Astrocyte (in vitro differentiated cells and primary cell): ENCODE measurements around the gene GLRB. TPM values are rescaled to one million over a fixed set of nuclear protein-coding genes. Genes with fewer than 3 reads are reported as not detected.

Experiments used
- DNase-seq: peaks from one replicate; pipeline ENCODE4 v3.0.0-alpha.2; 2010; ENCODE audit warnings: low read depth
- FAIRE-seq: peaks from 2 replicates; lab custom pipeline; 2011; peaks lifted over from hg19 to GRCh38; lab: Jason Lieb, UNC
- H2AFZ ChIP-seq: 2 replicates; pipeline ENCODE4 v1.6.0; 2012; ENCODE audit warnings: low read depth, low read length, inconsistent platforms
- H3K27ac ChIP-seq: 2 replicates; pipeline ENCODE4 v1.5.1; 2011; ENCODE audit warnings: low read depth, low read length, inconsistent platforms
- H3K27me3 ChIP-seq: 2 replicates; pipeline ENCODE4 v1.6.0; 2011; ENCODE audit warnings: low read length, inconsistent platforms; ENCODE audit not compliant: insufficient read depth
- H3K36me3 ChIP-seq: 2 replicates; pipeline ENCODE4 v1.5.1; 2011; ENCODE audit warnings: low read length, inconsistent platforms; ENCODE audit not compliant: insufficient read depth
- H3K4me1 ChIP-seq: 2 replicates; pipeline ENCODE4 v1.5.1; 2011; ENCODE audit warnings: low read length, inconsistent platforms; ENCODE audit not compliant: insufficient read depth
- H3K4me2 ChIP-seq: 2 replicates; pipeline ENCODE4 v1.6.0; 2012; ENCODE audit warnings: low read length, inconsistent platforms
- H3K4me3 ChIP-seq: 2 replicates; pipeline ENCODE4 v1.5.1; 2011; ENCODE audit warnings: low read depth, mild to moderate bottlenecking, low read length, inconsistent platforms; ENCODE audit not compliant: insufficient read depth
- H3K79me2 ChIP-seq: 2 replicates; pipeline ENCODE4 v1.6.0; 2012; ENCODE audit warnings: mild to moderate bottlenecking, low read length, inconsistent platforms; ENCODE audit not compliant: insufficient read depth
- H3K9ac ChIP-seq: 2 replicates; pipeline ENCODE4 v1.6.0; 2012; ENCODE audit warnings: mild to moderate bottlenecking, low read length, inconsistent platforms
- H3K9me3 ChIP-seq: 2 replicates; pipeline ENCODE4 v1.5.1; 2012; ENCODE audit warnings: low read depth, mild to moderate bottlenecking, low read length, inconsistent platforms; ENCODE audit not compliant: insufficient read depth
- H4K20me1 ChIP-seq: 2 replicates; pipeline ENCODE4 v1.6.0; 2012; ENCODE audit warnings: low read length, inconsistent platforms; ENCODE audit not compliant: insufficient read depth
- H3K27ac Mint-ChIP-seq: one replicate; pipeline ENCODE4 v1.8.0; 2021; ENCODE audit warnings: mild to moderate bottlenecking, mixed read lengths; ENCODE audit not compliant: unreplicated experiment
- H3K27me3 Mint-ChIP-seq: one replicate; pipeline ENCODE4 v1.8.0; 2021; ENCODE audit warnings: low read depth, mixed read lengths; ENCODE audit not compliant: unreplicated experiment
- H3K36me3 Mint-ChIP-seq: one replicate; pipeline ENCODE4 v1.8.0; 2021; ENCODE audit warnings: low read depth, mixed read lengths; ENCODE audit not compliant: unreplicated experiment
- H3K4me1 Mint-ChIP-seq: one replicate; pipeline ENCODE4 v1.8.0; 2021; ENCODE audit warnings: low read depth, mixed read lengths; ENCODE audit not compliant: unreplicated experiment
- H3K4me3 Mint-ChIP-seq: one replicate; pipeline ENCODE4 v1.8.0; 2021; ENCODE audit warnings: mild to moderate bottlenecking, moderate library complexity, mixed read lengths; ENCODE audit not compliant: unreplicated experiment
- H3K9me3 Mint-ChIP-seq: one replicate; pipeline ENCODE4 v1.8.0; 2021; ENCODE audit warnings: mild to moderate bottlenecking, mixed read lengths; ENCODE audit not compliant: unreplicated experiment
- EZH2 ChIP-seq: IDR thresholded peaks from 2 replicates; pipeline ENCODE4 v1.6.1; 2012; ENCODE audit warnings: mild to moderate bottlenecking, low read length, inconsistent platforms; ENCODE audit not compliant: insufficient read depth
- total RNA-seq: library from RNA; stranded (reverse); gene quantifications from 2 replicates; pipeline ENCODE4 v1.2.1, GENCODE V29; 2021
- TF ChIP-seq, protein P1 (sequence below): IDR thresholded peaks from 2 replicates; pipeline ENCODE4 v1.5.1; 2011; ENCODE audit warnings: low read depth, mild to moderate bottlenecking, inconsistent platforms, low read length, moderate library complexity; ENCODE audit not compliant: insufficient read depth

Gene GLRB
- total RNA-seq, 1 donor from 2014 or later: 5.7 TPM

DNA sequence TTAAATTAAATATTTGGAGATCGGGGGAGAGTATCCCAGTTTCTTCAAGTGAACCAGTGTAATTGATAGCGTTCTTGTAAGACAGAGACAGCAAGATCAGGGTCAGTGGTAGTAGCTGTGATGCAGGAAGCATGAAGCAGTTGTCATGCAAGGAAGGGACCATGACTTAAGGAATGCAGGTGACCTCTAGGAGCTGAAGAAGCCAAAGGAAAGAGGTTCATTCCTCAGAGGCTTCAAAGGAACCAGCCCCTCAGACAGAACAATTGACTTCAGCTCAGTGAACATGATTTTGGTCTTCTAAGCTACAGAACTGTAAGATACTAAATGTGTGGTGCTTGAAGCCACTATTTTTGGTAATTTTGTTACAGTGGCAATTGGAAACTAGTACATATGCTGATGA lies 51.6 kb downstream of the GLRB start:
- H3K4me3 Mint-ChIP-seq: no peak overlapping the region
- no peaks in the 10 kb centered on the region for H3K27me3 Mint-ChIP-seq
- DNase-seq: no peak
- Histone ChIP-seq H3K9me3 (no peaks in the 10 kb centered on the region), H3K27me3 (no peaks in the 10 kb centered on the region), H2AFZ (no peak overlapping the region), H4K20me1 (no peaks in the 10 kb centered on the region), H3K27ac (no peak overlapping the region), H3K79me2 (no peaks in the 10 kb centered on the region), H3K4me1 (no peaks in the 10 kb centered on the region), H3K4me3 (no peak overlapping the region), H3K36me3 (no peaks in the 10 kb centered on the region), H3K4me2 (no peak overlapping the region), H3K9ac (no peak overlapping the region)
- peaks cover 4% of the 10 kb centered on the region for H3K4me1 Mint-ChIP-seq
- H3K9me3 Mint-ChIP-seq: no peaks in the 10 kb centered on the region
- H3K36me3 Mint-ChIP-seq: no peaks in the 10 kb centered on the region
- no peak overlapping the region for H3K27ac Mint-ChIP-seq
- no peak for FAIRE-seq
- no peak for TF ChIP-seq EZH2
- TF ChIP-seq, protein P1, sequence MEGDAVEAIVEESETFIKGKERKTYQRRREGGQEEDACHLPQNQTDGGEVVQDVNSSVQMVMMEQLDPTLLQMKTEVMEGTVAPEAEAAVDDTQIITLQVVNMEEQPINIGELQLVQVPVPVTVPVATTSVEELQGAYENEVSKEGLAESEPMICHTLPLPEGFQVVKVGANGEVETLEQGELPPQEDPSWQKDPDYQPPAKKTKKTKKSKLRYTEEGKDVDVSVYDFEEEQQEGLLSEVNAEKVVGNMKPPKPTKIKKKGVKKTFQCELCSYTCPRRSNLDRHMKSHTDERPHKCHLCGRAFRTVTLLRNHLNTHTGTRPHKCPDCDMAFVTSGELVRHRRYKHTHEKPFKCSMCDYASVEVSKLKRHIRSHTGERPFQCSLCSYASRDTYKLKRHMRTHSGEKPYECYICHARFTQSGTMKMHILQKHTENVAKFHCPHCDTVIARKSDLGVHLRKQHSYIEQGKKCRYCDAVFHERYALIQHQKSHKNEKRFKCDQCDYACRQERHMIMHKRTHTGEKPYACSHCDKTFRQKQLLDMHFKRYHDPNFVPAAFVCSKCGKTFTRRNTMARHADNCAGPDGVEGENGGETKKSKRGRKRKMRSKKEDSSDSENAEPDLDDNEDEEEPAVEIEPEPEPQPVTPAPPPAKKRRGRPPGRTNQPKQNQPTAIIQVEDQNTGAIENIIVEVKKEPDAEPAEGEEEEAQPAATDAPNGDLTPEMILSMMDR: no peak

DNA sequence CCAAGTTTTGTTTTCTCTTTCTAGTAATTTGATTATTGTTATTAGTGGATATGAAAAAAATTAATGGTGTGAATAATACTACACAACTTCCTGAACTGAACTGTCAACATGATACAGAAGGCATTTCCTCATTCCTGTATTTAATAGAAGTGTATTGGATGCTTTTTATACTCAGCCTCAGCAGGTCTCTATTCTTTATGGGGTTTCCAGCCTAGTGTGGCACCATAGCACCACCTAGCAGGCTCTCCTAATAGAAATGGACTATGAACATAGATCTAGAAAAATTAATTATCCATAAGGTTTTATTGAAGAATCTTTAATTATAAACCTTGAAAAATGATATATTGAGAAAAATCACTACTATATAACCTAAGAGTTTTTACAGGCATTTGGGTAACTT lies 52.4 kb downstream of the GLRB start:
- TF ChIP-seq EZH2: no peak
- TF ChIP-seq, protein P1: peak; percentile 56
- Histone ChIP-seq H3K9me3 (no peaks in the 10 kb centered on the region), H3K4me3 (no peak overlapping the region), H3K4me2 (no peak overlapping the region), H4K20me1 (no peaks in the 10 kb centered on the region), H3K27me3 (no peaks in the 10 kb centered on the region), H3K9ac (no peak overlapping the region), H2AFZ (no peak overlapping the region), H3K4me1 (no peaks in the 10 kb centered on the region), H3K79me2 (no peaks in the 10 kb centered on the region), H3K27ac (no peak overlapping the region), H3K36me3 (no peaks in the 10 kb centered on the region)
- Mint-ChIP-seq H3K4me3 (peak overlapping the region; percentile 42), H3K27me3 (no peaks in the 10 kb centered on the region), H3K4me1 (peaks cover 4% of the 10 kb centered on the region), H3K9me3 (no peaks in the 10 kb centered on the region), H3K36me3 (no peaks in the 10 kb centered on the region), H3K27ac (no peak overlapping the region)
- DNase-seq (peak; percentile 39), FAIRE-seq (peak; percentile 52)

DNA sequence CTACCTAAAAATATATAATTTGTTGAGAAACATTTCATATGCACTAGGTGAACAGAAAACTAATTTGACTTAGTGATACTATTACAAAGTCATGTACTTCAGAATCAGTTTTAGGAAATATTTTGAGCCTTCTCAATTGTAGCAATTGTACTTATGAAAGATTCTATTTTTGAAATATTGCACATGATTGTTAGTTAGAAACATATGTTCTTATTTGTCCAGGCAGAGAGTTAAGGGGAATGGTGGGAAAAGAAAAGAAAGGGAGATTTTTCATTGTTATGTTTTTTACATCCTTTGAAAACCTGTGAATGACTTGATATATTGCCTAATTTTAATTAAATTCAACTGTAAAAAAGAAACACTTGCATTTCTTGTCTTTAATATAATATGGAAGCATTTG lies 66.0 kb downstream of the GLRB start:
- Histone ChIP-seq H3K4me2 (no peak overlapping the region), H3K9ac (no peak overlapping the region), H4K20me1 (no peaks in the 10 kb centered on the region), H3K27ac (no peak overlapping the region), H3K4me3 (no peak overlapping the region), H3K4me1 (no peaks in the 10 kb centered on the region), H2AFZ (no peak overlapping the region), H3K27me3 (no peaks in the 10 kb centered on the region), H3K36me3 (no peaks in the 10 kb centered on the region), H3K79me2 (no peaks in the 10 kb centered on the region), H3K9me3 (no peaks in the 10 kb centered on the region)
- H3K36me3 Mint-ChIP-seq: peaks cover 1% of the 10 kb centered on the region
- no peaks in the 10 kb centered on the region for H3K9me3 Mint-ChIP-seq
- DNase-seq: no peak
- peaks cover 11% of the 10 kb centered on the region for H3K4me1 Mint-ChIP-seq
- no peak for FAIRE-seq
- no peaks in the 10 kb centered on the region for H3K27me3 Mint-ChIP-seq
- no peak for TF ChIP-seq EZH2
- TF ChIP-seq, protein P1: no peak
- H3K4me3 Mint-ChIP-seq: no peak overlapping the region
- no peak overlapping the region for H3K27ac Mint-ChIP-seq
